ENCODE results near the gene CIB2. TPM values are rescaled to one million over a fixed set of nuclear protein-coding genes. Genes with fewer than 3 reads are reported as not detected.

CIB2 gene
- total RNA-seq, 1 experiment from 2014 or later: 17.3 TPM

GRCh38 chr15:78130466-78131294 is 565 bp downstream of the CIB2 start:
- Histone ChIP-seq H3K4me2 (ENCODE audit: low read length) (peak overlapping the region; percentile 93), H3K27ac (ENCODE audit: low read depth, low read length) (peak overlapping the region; percentile 73; the same call in 1 of the 2 replicates), H3K36me3 (ENCODE audit: control insufficient read depth in 1 of 2, insufficient read depth in 2 of 2, low read length in 2 of 2) (no peaks in the 10 kb centered on the region), H3K9ac (ENCODE audit: low read length) (peak overlapping the region; percentile 40; the same call in 1 of the 2 replicates), H3K4me1 (ENCODE audit: control insufficient read depth in 1 of 2, insufficient read depth in 2 of 2, low read length in 2 of 2) (peaks cover 15 to 45% of the 10 kb centered on the region in 2 experiments; a peak in 3 of 4 replicates), H3K4me3 (replicated peaks in 1 of 2; ENCODE audit: low read depth in 1 of 2, low read length in 2 of 2) (peak overlapping the region; percentile 33 to 78), H2AFZ (ENCODE audit: low read depth, low read length, poor library complexity, severe bottlenecking) (no peak overlapping the region), H3K9me2 (ENCODE audit: insufficient read depth) (no peaks in the 10 kb centered on the region), H3K9me3 (ENCODE audit: control insufficient read depth in 1 of 2, insufficient read depth in 1 of 2, low read depth in 1 of 2, low read length in 2 of 2) (no peaks in the 10 kb centered on the region), H3K27me3 (ENCODE audit: insufficient read depth, low read length) (no peaks in the 10 kb centered on the region), H3K79me2 (ENCODE audit: insufficient read depth, low read length) (no peaks in the 10 kb centered on the region), H4K20me1 (ENCODE audit: insufficient read depth) (no peaks in the 10 kb centered on the region)
- no TSS peak for BruUV-seq (replicated peaks)
- ChIA-PET CTCF (interaction anchor here (0.8 to 1.8 kb wide), 5 partner anchors 11 to 169 kb away, joined by 3 to 6 read pairs (median 4); partner anchors contain the start of gene SKIC8), POLR2A (interaction anchor here (0.7 to 1.6 kb wide), 2 partner anchors 111 to 632 kb away, joined by 4 read pairs; no protein-coding TSS in a partner anchor), RAD21 (ENCODE audit: low non-redundant PET in 1 of 2, low total read pairs in 2 of 2, uncharacterized antibody in 2 of 2, unreplicated experiment in 2 of 2) (interaction anchor here (0.6 to 1.4 kb wide), 3 partner anchors 17 to 133 kb away, joined by 3 to 4 read pairs (median 3); partner anchors contain the start of gene DNAJA4 (in 1 of the 2))
- DNase-seq (ENCODE audit: low read depth, low spot score) (no peak), ATAC-seq (peak; percentile 59; the same call in 1 of the 2 replicates)
- intact Hi-C loops (cut with micrococcal nuclease): loop anchor here (1.0 to 5.0 kb wide), 2 partner anchors 67 to 111 kb away; no protein-coding TSS in a partner anchor
- TF ChIP-seq, protein P1, sequence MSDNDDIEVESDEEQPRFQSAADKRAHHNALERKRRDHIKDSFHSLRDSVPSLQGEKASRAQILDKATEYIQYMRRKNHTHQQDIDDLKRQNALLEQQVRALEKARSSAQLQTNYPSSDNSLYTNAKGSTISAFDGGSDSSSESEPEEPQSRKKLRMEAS (IDR thresholded peaks at IDR 0.05): no peak
- no peak for TF ChIP-seq SIN3A (IDR thresholded peaks at IDR 0.05; ENCODE audit: low read depth)
- TF ChIP-seq EZH2 (IDR thresholded peaks at IDR 0.05): no peak
- no peak for TF ChIP-seq CEBPB (IDR thresholded peaks at IDR 0.05; ENCODE audit: low read depth)
- TF ChIP-seq REST (IDR thresholded peaks at IDR 0.05; ENCODE audit: low read depth): no peak

All from HCT116 (cell line).